Kidney (tissue), 14 donors: Measurements from ENCODE around the gene AKTIP. TPM values are rescaled to one million over a fixed set of nuclear protein-coding genes. Genes with fewer than 3 reads are reported as not detected.

ENCODE experiments used
- DNase-seq, 5 donors: peaks; one replicate each; pipeline ENCODE4 v3.0.0-alpha.2; 2013 to 2020
- FAIRE-seq: peaks from 2 replicates; lab custom pipeline; 2012; peaks lifted over from hg19 to GRCh38; lab: Jason Lieb, UNC
- H3K27ac ChIP-seq, 2 donors: one replicate each; pipeline ENCODE4 v1.7.0; 2013; ENCODE audit warnings: low read depth in 2 of 2, low read length in 2 of 2, inconsistent platforms in 1 of 2
- H3K27me3 ChIP-seq: one replicate; pipeline ENCODE4 v1.7.1; 2013; ENCODE audit warnings: low read length, inconsistent platforms; ENCODE audit not compliant: control insufficient read depth, insufficient read depth
- H3K36me3 ChIP-seq, 3 donors: one replicate each; pipeline versions ENCODE4 v1.7.0 to v1.7.1; 2013; ENCODE audit warnings: low read length in 3 of 3, control low read depth in 1 of 3, inconsistent platforms in 1 of 3; ENCODE audit not compliant: insufficient read depth in 3 of 3, control insufficient read depth in 2 of 3
- H3K4me1 ChIP-seq, 3 donors: one replicate each; pipeline versions ENCODE4 v1.7.0 to v1.7.1; 2013; ENCODE audit warnings: low read length in 3 of 3, inconsistent platforms in 1 of 3, low read depth in 1 of 3; ENCODE audit not compliant: control insufficient read depth in 2 of 3, insufficient read depth in 2 of 3
- H3K4me3 ChIP-seq, 3 donors: one replicate each; pipeline versions ENCODE4 v1.7.0 to v1.8.1; 2013; ENCODE audit warnings: low read length in 3 of 3, control low read depth in 1 of 3, inconsistent platforms in 1 of 3
- H3K9ac ChIP-seq, 3 donors: one replicate each; pipeline versions ENCODE4 v1.7.0 to v1.7.1; 2013; ENCODE audit warnings: low read length in 3 of 3, control low read depth in 1 of 3, inconsistent platforms in 1 of 3
- H3K9me3 ChIP-seq, 3 donors: one replicate each; pipeline versions ENCODE4 v1.7.0 to v1.7.1; 2013; ENCODE audit warnings: low read length in 3 of 3, control low read depth in 1 of 3, inconsistent platforms in 1 of 3; ENCODE audit not compliant: control insufficient read depth in 2 of 3, insufficient read depth in 1 of 3
- CTCF ChIP-seq: IDR thresholded peaks from 3 replicates; pipeline ENCODE4 v1.5.1; 2012; ENCODE audit warnings: mild to moderate bottlenecking, moderate library complexity, borderline replicate concordance; ENCODE audit not compliant: insufficient read depth; ENCODE audit errors: extremely low read depth
- intact Hi-C: fragments of 100-400 bp; cut with DNase I; formaldehyde crosslinking; loops from one replicate; pipeline ENCODE4 v1.11.1; 2022
- polyA plus RNA-seq: library from polyadenylated mRNA; stranded (reverse); fragments of 350-450 nt; fragmentation: Illumina TruSeq; extraction: RNeasy Lipid Tissue Mini Kit (QIAGEN cat#74804); gene quantifications from one replicate; pipeline ENCODE4 v1.2.3, GENCODE V29; 2014; ENCODE audit warnings: low read depth, low replicate concordance; ENCODE audit not compliant: insufficient read depth
- total RNA-seq: library from RNA; stranded (reverse); fragmentation: NEBNext Ultra II Directional; extraction: Animal tissue kit (Norgen Biotek cat#: 25700); gene quantifications from one replicate; pipeline ENCODE4 v1.2.1, GENCODE V29; 2021
- donor health status: control.
- donor health status: control.
- donor health status: control.
- donor health status: control.
- donor health status: control.
- donor health status: DM: yes; HTN: yes; CAD: no.
- donor health status: Normal renal cell carcinoma (clear cell type).

AKTIP gene
- total and polyA plus RNA-seq, 2 donors from 2014 or later, result 44.5 to 52.0 TPM

- TF ChIP-seq CTCF, result no peak
- Histone ChIP-seq H3K27me3 (no peaks in the 10 kb centered on the region), H3K9ac (no peak overlapping the region), H3K4me3 (no peak overlapping the region), H3K4me1 (peaks cover 0 to 4% (median 0%) of the 10 kb centered on the region in 3 donors), H3K36me3 (no peaks in the 10 kb centered on the region), H3K9me3 (no peaks in the 10 kb centered on the region), H3K27ac (no peak overlapping the region)
- intact Hi-C loops, result no loop called here
- FAIRE-seq, result no peak
- DNase-seq, result peak in 2 of 5 donors; percentile 32 to 69
These were observed 27.0 kb upstream of the AKTIP start for GRCh38 chr16:53530046-53530445.

GRCh38 chr16:53529513-53529912, 26.5 kb upstream of the AKTIP start:
- FAIRE-seq, result no peak
- H3K4me1 ChIP-seq, result peaks cover 0 to 4% (median 0%) of the 10 kb centered on the region in 3 donors
- no peak overlapping the region for H3K27ac ChIP-seq
- no peak for DNase-seq
- no peak overlapping the region for H3K9ac ChIP-seq
- no peak for TF ChIP-seq CTCF
- no peaks in the 10 kb centered on the region for H3K27me3 ChIP-seq
- H3K9me3 ChIP-seq, result no peaks in the 10 kb centered on the region
- H3K36me3 ChIP-seq, result no peaks in the 10 kb centered on the region
- intact Hi-C loops, result no loop called here
- H3K4me3 ChIP-seq, result no peak overlapping the region

- FAIRE-seq (no peak), DNase-seq (no peak)
These were observed 25.8 kb upstream of the AKTIP start for GRCh38 chr16:53528797-53529196.

More at GRCh38 chr16:53528797-53529196, 25.8 kb upstream of the AKTIP start:
- no peaks in the 10 kb centered on the region for H3K36me3 ChIP-seq
- no peaks in the 10 kb centered on the region for H3K9me3 ChIP-seq
- TF ChIP-seq CTCF, result no peak
- H3K27ac ChIP-seq, result no peak overlapping the region
- H3K4me1 ChIP-seq, result peaks cover 0 to 4% (median 0%) of the 10 kb centered on the region in 3 donors
- intact Hi-C loops, result no loop called here
- H3K27me3 ChIP-seq, result no peaks in the 10 kb centered on the region
- no peak overlapping the region for H3K4me3 ChIP-seq
- no peak overlapping the region for H3K9ac ChIP-seq
